Common myeloid progenitor, CD34-positive (primary cell): Measurements from ENCODE around the gene SLC50A1.
A peak's percentile ranks its signal among the peaks of the same experiment; 100 is the strongest.

Experiments used
- CTCF ChIA-PET: fragments of 350-600 bp; sonication (Branson Sonifier 250); formaldehyde crosslinking; loops from one replicate; lab custom pipeline; 2021; ENCODE audit warnings: antibody characterized with exemption; lab: Charles Lee
- POLR2A ChIA-PET: fragments of 350-600 bp; sonication (Branson Sonifier 250); formaldehyde crosslinking; loops from one replicate; lab custom pipeline; 2021; ENCODE audit warnings: antibody characterized with exemption; lab: Charles Lee
- DNase-seq, 3 donors: peaks; one replicate each; pipeline versions ENCODE4 v3.0.0 to v3.0.0-alpha.2; 2013
- H3K27ac ChIP-seq, 2 experiments: 1 replicate in 1 of 2; 2 replicates in 1 of 2; pipeline ENCODE4 v1.7.0; 2013; ENCODE audit warnings: inconsistent platforms in 2 of 2, low read length in 2 of 2, mild to moderate bottlenecking in 2 of 2, low read depth in 1 of 2, moderate library complexity in 1 of 2; ENCODE audit not compliant: severe bottlenecking in 2 of 2, insufficient read depth in 1 of 2, poor library complexity in 1 of 2
- H3K27me3 ChIP-seq, 5 experiments: replicated peaks in 2 of 5; 1 replicate in 3 of 5; 2 replicates in 2 of 5; pipeline versions ENCODE4 v1.6.1 to v1.7.0; 2013; ENCODE audit warnings: low read length in 4 of 5, mild to moderate bottlenecking in 2 of 5, moderate library complexity in 2 of 5, inconsistent platforms in 1 of 5; ENCODE audit not compliant: insufficient read depth in 5 of 5, control insufficient read depth in 4 of 5
- H3K36me3 ChIP-seq, 4 experiments: 1 replicate in 2 of 4; 2 replicates in 2 of 4; pipeline versions ENCODE4 v1.6.1 to v1.7.0; 2013; ENCODE audit warnings: low read length in 3 of 4, control low read depth in 1 of 4, mild to moderate bottlenecking in 1 of 4; ENCODE audit not compliant: control insufficient read depth in 4 of 4, insufficient read depth in 4 of 4
- H3K4me1 ChIP-seq, 4 experiments: 1 replicate in 3 of 4; 2 replicates in 1 of 4; pipeline versions ENCODE4 v1.6.1 to v1.7.1; 2013; ENCODE audit warnings: low read length in 3 of 4, mild to moderate bottlenecking in 3 of 4, control low read depth in 1 of 4, inconsistent platforms in 1 of 4, moderate library complexity in 1 of 4; ENCODE audit not compliant: control insufficient read depth in 4 of 4, insufficient read depth in 4 of 4; ENCODE audit errors: control extremely low read depth in 1 of 4
- H3K4me3 ChIP-seq, 7 experiments: 1 replicate in 4 of 7; 2 replicates in 3 of 7; pipeline versions ENCODE4 v1.5.1 to v1.7.0; 2013; ENCODE audit warnings: mild to moderate bottlenecking in 7 of 7, low read length in 6 of 7, moderate library complexity in 6 of 7, inconsistent platforms in 2 of 7, low read depth in 2 of 7, control low read depth in 1 of 7; ENCODE audit not compliant: insufficient read depth in 4 of 7, control insufficient read depth in 1 of 7; ENCODE audit errors: extremely low read depth in 1 of 7
- H3K9me3 ChIP-seq, 5 experiments: 1 replicate in 4 of 5; 2 replicates in 1 of 5; pipeline versions ENCODE4 v1.6.1 to v1.7.1; 2013; ENCODE audit warnings: low read length in 4 of 5, mild to moderate bottlenecking in 2 of 5, inconsistent platforms in 1 of 5, low read depth in 1 of 5, moderate library complexity in 1 of 5; ENCODE audit not compliant: control insufficient read depth in 4 of 5, insufficient read depth in 2 of 5; ENCODE audit errors: control extremely low read depth in 1 of 5
- WGBS: methylation state at CpG from one replicate; pipeline ENCODE4 v1.1.5; 2013; ENCODE audit not compliant: insufficient coverage; 5-methylcytosine and 5-hydroxymethylcytosine counted together

Gene SLC50A1

DNA sequence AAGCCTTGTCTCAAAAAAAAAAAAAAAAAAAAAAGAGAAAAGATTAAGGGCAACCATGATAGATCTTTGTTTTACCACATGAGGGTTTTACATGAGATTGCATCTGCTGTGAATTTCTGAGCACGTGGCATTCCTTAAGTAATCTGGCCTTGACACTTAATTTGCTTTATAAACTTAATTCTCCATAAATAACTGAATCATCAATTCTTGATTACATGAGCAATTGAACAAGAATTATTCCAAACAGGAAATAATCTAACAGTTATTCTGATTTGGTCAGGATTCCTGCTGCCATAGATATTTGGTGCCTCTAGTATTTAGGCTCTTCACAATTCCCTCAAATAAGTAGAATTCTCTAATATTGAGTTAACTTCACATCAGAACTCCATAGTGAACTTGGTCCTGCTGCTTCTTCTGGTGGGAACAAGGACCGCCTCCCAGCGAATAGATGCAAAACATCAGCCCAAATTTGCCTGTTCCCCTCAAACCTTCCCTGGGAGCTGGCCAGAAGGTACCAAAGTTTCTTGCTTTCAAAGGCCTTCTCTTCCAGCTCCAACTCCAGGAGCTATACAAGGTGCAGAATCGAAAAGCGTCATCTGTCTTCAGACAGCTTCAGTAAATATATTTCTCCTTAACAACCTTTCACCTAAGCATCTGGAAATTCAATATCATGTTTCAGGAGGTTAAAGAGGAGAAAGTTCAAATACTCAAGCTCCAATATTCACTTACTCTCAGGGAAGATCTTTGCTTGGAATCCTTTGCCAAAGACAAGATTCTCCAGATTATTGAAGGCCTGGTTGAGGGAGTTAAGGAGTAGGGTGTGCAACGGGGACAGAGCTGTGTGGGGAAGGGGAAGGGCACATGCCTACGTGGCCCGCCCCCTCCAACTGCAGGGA lies 36.4 kb downstream of the SLC50A1 start:
- peak overlapping the region; percentile 84 to 93 for H3K27ac ChIP-seq
- peaks cover 0 to 53% (median 48%) of the 10 kb centered on the region in 4 experiments for H3K4me1 ChIP-seq
- DNase-seq, result no peak
- H3K4me3 ChIP-seq, result peak overlapping the region; percentile 77 to 95 (median 88)
- H3K27me3 ChIP-seq, result no peaks in the 10 kb centered on the region
- H3K9me3 ChIP-seq, result no peaks in the 10 kb centered on the region
- ChIA-PET POLR2A (interaction anchor here (1.4 to 1.5 kb wide), 3 partner anchors 22 to 86 kb away, joined by 5 to 8 read pairs (median 5); partner anchors contain the start of gene SLC50A1), CTCF (interaction anchor here (0.7 to 11.0 kb wide), 26 partner anchors 11 to 420 kb away, joined by 3 to 258 read pairs (median 5); partner anchors contain the start of genes DPM3, EFNA1, MTX1 and SLC50A1)
- 33% methylated on average over 5 of the region's 8 CpGs for WGBS
- peaks cover 6 to 27% (median 13%) of the 10 kb centered on the region in 4 experiments for H3K36me3 ChIP-seq

- Histone ChIP-seq H3K9me3 (no peaks in the 10 kb centered on the region), H3K4me1 (peaks cover 0 to 47% (median 41%) of the 10 kb centered on the region in 4 experiments), H3K27me3 (no peaks in the 10 kb centered on the region), H3K36me3 (peaks cover 10 to 35% (median 19%) of the 10 kb centered on the region in 4 experiments), H3K4me3 (peak within 1 kb of the TSS; percentile 77 to 95 (median 88)), H3K27ac (peak within 1 kb of the TSS; percentile 84 to 93)
- CTCF ChIA-PET, result interaction anchor here (0.7 to 11.0 kb wide), 28 partner anchors 12 to 420 kb away, joined by 3 to 258 read pairs (median 5); partner anchors contain the start of genes DPM3, EFNA1, MTX1 and SLC50A1
- 0% methylated on average over 38 of the region's 57 CpGs for WGBS
- POLR2A ChIA-PET, result interaction anchor here (0.9 to 1.5 kb wide), 5 partner anchors 21 to 122 kb away, joined by 3 to 8 read pairs (median 5); partner anchors contain the start of genes ADAM15 and SLC50A1
- peak; percentile 95 to 97 (median 96) for DNase-seq
These were observed 37.3 kb downstream of the SLC50A1 start, which contains the start of gene KRTCAP2 for GRCh38 chr1:155172732-155173477. Gene KRTCAP2, minus strand, starts transcription at chr1:155173304. Its CDS starts 80 bp downstream, at chr1:155173224.

GRCh38 chr1:155173478-155174323 lies 38.0 kb downstream of the SLC50A1 start, which contains the start of gene TRIM46:
Gene TRIM46, plus strand, starts transcription at chr1:155173849. Its CDS starts 118 bp downstream, at chr1:155173967.
- H3K4me1 ChIP-seq, result peaks cover 0 to 47% (median 39%) of the 10 kb centered on the region in 4 experiments
- peak within 1 kb of the TSS; percentile 84 to 93 for H3K27ac ChIP-seq
- ChIA-PET CTCF (interaction anchor here (0.6 to 11.0 kb wide), 26 partner anchors 21 to 419 kb away, joined by 3 to 258 read pairs (median 5); partner anchors contain the start of genes DPM3, EFNA1, MTX1 and SLC50A1), POLR2A (interaction anchor here (0.9 to 1.5 kb wide), 5 partner anchors 20 to 122 kb away, joined by 3 to 8 read pairs (median 5); partner anchors contain the start of genes ADAM15 and SLC50A1)
- peak within 1 kb of the TSS; percentile 77 to 95 (median 88) for H3K4me3 ChIP-seq
- H3K9me3 ChIP-seq, result no peaks in the 10 kb centered on the region
- 0% methylated on average over 22 of the region's 38 CpGs for WGBS
- no peaks in the 10 kb centered on the region for H3K27me3 ChIP-seq
- H3K36me3 ChIP-seq, result peaks cover 10 to 41% (median 22%) of the 10 kb centered on the region in 4 experiments
- DNase-seq, result peak; percentile 35 to 63 (median 61)

DNA sequence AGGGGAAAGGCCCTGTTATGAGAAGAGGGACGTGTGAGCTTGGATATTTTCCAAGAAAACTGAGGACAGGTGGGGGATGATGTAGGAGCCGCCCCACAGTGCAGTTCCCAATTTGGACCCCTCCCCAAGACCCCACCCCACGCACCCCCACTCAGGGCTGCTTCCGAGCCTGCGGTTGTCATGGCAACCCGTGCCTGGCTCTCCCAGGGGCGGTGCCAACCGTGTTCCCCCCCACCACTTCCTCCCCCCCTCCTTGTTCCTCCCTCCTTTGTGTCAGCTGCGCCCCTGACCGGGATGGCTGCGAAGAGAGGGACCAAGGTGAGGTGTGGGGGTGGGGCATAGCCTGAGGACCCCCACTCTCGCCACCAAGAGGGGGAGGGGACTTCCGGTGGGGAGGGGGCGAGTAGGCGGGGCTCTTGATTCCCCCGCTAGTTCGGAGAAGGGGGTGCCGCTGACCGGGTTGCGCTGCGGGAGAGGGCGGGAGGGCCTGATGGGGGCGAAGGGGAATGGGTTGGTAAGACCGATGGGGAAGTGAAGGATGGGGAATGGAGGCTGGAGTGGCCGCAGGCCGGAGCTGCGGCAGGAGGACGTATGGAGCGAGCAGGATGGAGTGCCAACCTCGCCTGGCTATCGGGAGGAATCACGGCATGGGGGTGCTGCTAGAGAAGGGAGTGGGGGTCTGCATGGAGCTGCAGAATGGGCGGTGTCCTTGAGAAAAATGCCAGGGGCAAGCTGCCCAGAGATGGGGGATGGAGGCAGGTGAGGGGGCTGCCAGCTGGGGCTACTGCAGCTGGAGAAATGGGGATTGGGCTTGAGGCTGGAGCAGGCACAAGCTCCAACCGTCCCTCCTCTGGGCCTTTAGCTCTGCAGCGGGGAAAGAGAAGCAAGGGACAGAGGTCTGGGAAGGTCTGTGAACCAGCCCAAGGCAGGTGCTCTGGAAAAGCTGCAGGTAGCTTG lies 39.0 kb downstream of the SLC50A1 start:
- H3K4me3 ChIP-seq, result peak overlapping the region; percentile 33 to 95 (median 88)
- H3K36me3 ChIP-seq, result peaks cover 5 to 41% (median 20%) of the 10 kb centered on the region in 4 experiments
- no peaks in the 10 kb centered on the region for H3K27me3 ChIP-seq
- CTCF ChIA-PET, result interaction anchor here (0.6 to 11.0 kb wide), 15 partner anchors 8 to 287 kb away, joined by 3 to 258 read pairs (median 5); partner anchors contain the start of genes MTX1, SLC50A1 and THBS3
- no peak overlapping the region for H3K27ac ChIP-seq
- peak; percentile 42 to 70 (median 66) for DNase-seq
- H3K9me3 ChIP-seq, result no peaks in the 10 kb centered on the region
- 12% methylated on average over 14 of the region's 35 CpGs for WGBS
- POLR2A ChIA-PET, result interaction anchor here (0.6 to 0.8 kb wide), 3 partner anchors 44 to 1293 kb away, joined by 3 to 4 read pairs (median 3); no protein-coding TSS in a partner anchor
- H3K4me1 ChIP-seq, result peaks cover 0 to 47% (median 41%) of the 10 kb centered on the region in 4 experiments

DNA sequence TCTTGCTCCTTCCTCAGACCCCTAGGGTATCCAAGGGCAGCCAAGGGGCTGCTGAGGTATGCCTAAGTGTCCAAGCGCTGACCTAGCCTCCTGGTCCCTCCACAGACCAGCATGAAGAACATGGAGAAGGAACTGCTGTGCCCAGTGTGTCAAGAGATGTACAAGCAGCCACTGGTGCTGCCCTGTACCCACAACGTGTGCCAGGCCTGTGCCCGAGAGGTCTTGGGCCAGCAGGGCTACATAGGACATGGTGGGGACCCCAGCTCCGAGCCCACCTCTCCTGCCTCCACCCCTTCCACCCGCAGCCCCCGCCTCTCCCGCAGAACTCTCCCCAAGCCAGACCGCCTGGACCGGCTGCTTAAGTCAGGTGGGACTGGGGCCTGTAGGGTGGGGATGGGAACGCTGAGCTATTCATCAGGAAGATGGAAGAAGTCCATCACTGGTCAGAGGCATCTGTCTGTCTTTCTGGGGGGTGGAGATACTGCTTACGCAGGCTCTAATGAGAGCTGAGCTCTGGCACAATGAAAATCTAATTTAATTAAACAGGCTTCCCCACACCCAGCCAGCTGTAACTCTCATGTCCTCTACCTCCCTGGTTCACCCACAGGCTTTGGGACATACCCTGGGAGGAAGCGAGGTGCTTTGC lies 39.8 kb downstream of the SLC50A1 start:
- peak overlapping the region in 5 of 7 experiments; percentile 28 to 95 (median 88) for H3K4me3 ChIP-seq
- WGBS, result 87% methylated on average over 7 of the region's 12 CpGs
- CTCF ChIA-PET, result interaction anchor here (0.9 to 11.0 kb wide), 12 partner anchors 9 to 133 kb away, joined by 3 to 258 read pairs (median 6); partner anchors contain the start of genes FDPS, MTX1, SLC50A1 and THBS3
- H3K36me3 ChIP-seq, result peaks cover 7 to 42% (median 20%) of the 10 kb centered on the region in 4 experiments
- no peaks in the 10 kb centered on the region for H3K9me3 ChIP-seq
- H3K27ac ChIP-seq, result no peak overlapping the region
- DNase-seq, result no peak
- no peaks in the 10 kb centered on the region for H3K27me3 ChIP-seq
- H3K4me1 ChIP-seq, result peaks cover 0 to 47% (median 41%) of the 10 kb centered on the region in 4 experiments
- POLR2A ChIA-PET, result interaction anchor here (0.6 to 0.8 kb wide), 3 partner anchors 32 to 52 kb away, joined by 3 read pairs; partner anchors contain the start of gene THBS3
